ENCODE measurements around the gene PRRX2.

DNA sequence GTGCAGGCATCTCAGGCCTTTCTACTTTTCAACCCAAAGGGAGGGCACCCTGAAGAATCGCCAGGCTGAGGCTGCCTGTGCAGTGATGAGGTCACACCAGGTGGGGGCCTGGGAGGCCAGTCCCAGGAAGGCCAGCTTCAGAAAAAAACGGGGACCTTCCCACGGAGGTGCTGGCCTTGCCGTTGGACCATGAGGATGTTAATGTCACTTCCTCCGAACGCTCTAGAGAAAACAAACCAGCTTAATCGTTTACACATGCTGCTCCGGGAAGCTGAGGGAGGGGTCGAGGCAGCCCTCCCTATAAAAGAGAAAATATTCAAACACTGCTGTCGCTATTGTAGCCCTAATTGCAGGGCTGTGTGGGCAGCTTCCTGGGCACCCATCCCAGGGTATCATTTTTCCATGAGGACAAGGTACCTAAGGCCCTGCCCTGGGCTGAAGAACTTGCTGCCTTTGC is 60.4 kb downstream of the PRRX2 start:
- TF ChIP-seq ID3 (CRISPR knock-in tag; IDR thresholded peaks at IDR 0.05) (no peak), ID3 (tag; IDR thresholded peaks at IDR 0.05) (no peak), CTCF (IDR thresholded peaks at IDR 0.05 in 2 of 3, conservative IDR thresholded peaks at IDR 0.05 in 1 of 3; ENCODE audit: insufficient read depth in 2 of 3, low read depth in 1 of 3, low read length in 3 of 3) (no peak), MITF (IDR thresholded peaks at IDR 0.05) (no peak), CAMTA2 (CRISPR knock-in tag; conservative IDR thresholded peaks at IDR 0.05) (no peak), CHD4 (IDR thresholded peaks at IDR 0.05; ENCODE audit: insufficient read depth, insufficient replicate concordance, low read depth, low read length, poor library complexity, severe bottlenecking) (no peak)

Measured in K562 (cell line).